HepG2 (cell line): ENCODE results near the gene ANKS3. TPM values are rescaled to one million over a fixed set of nuclear protein-coding genes. Genes with fewer than 3 reads are reported as not detected.

Experiments used
- ATAC-seq: fragments of 200-7000 bp; cut with Tn5 transposase; 3 replicates; pipeline ENCODE4 v1.9.1; 2020; ENCODE audit warnings: mild to moderate bottlenecking, moderate library complexity
- BruUV-seq: library from RNA; stranded (reverse); fragments of 400-500 nt; replicated peaks from 2 replicates; lab custom pipeline; 2021; lab: Mats Ljungman, UMichigan
- CTCF ChIA-PET: fragments of 300-600 bp; formaldehyde crosslinking; extraction: SDS; loops from one replicate; lab custom pipeline; 2021; ENCODE audit warnings: low total read pairs, inconsistent platforms, low intra/inter-chr PET ratio; lab: Yijun Ruan, JAX
- POLR2A ChIA-PET: fragments of 350-600 bp; sonication (Branson Sonifier 250); formaldehyde crosslinking; loops from one replicate; lab custom pipeline; 2020; ENCODE audit warnings: antibody characterized with exemption, inconsistent platforms; lab: Yijun Ruan, JAX
- DNase-seq: peaks from one replicate; pipeline ENCODE4 v3.0.0-alpha.2; 2015; ENCODE audit warnings: low spot score
- FAIRE-seq: peaks from 3 replicates; lab custom pipeline; 2011; peaks lifted over from hg19 to GRCh38; lab: Jason Lieb, UNC
- H2AFZ ChIP-seq: one replicate; pipeline ENCODE4 v1.6.1; 2011; ENCODE audit warnings: low read length, inconsistent platforms
- H3K27ac ChIP-seq: fragments of 300-600 bp; 3 replicates; pipeline ENCODE4 v1.8.0; 2011; ENCODE audit warnings: mixed run types, mild to moderate bottlenecking, mixed read lengths, low read length, inconsistent platforms; ENCODE audit not compliant: insufficient read depth; ENCODE audit errors: extremely low read length
- H3K27me3 ChIP-seq, 2 experiments: fragments of 200-600 bp in 1 of 2; 2 replicates in 1 of 2; 3 replicates in 1 of 2; pipeline versions ENCODE4 v1.6.0 to v1.8.0; 2011; ENCODE audit warnings: low read length in 2 of 2, mild to moderate bottlenecking in 2 of 2, moderate library complexity in 2 of 2, inconsistent platforms in 1 of 2; ENCODE audit not compliant: insufficient read depth in 2 of 2, control insufficient read depth in 1 of 2
- H3K36me3 ChIP-seq, 2 experiments: fragments of 200-600 bp in 1 of 2; replicated peaks in 1 of 2; 2 replicates in 1 of 2; 3 replicates in 1 of 2; pipeline versions ENCODE4 v1.5.1 to v1.8.0; 2011; ENCODE audit warnings: low read length in 2 of 2, inconsistent platforms in 1 of 2; ENCODE audit not compliant: insufficient read depth in 2 of 2, control insufficient read depth in 1 of 2
- H3K4me1 ChIP-seq: 2 replicates; pipeline ENCODE4 v1.5.1; 2012; ENCODE audit warnings: low read length, inconsistent platforms; ENCODE audit not compliant: insufficient read depth
- H3K4me2 ChIP-seq: 2 replicates; pipeline ENCODE4 v1.6.0; 2011; ENCODE audit warnings: low read depth, low read length, inconsistent platforms
- H3K4me3 ChIP-seq, 3 experiments: fragments of 200-600 bp in 1 of 3; sonication (generic), shearing (Covaris generic) in 1 of 3; replicated peaks in 1 of 3; 2 replicates each; pipeline ENCODE4 v1.5.1; 2011 to 2016; ENCODE audit warnings: low read length in 3 of 3, inconsistent platforms in 2 of 3, low read depth in 2 of 3, mild to moderate bottlenecking in 2 of 3, control low read depth in 1 of 3, mixed read lengths in 1 of 3; ENCODE audit not compliant: insufficient read depth in 1 of 3
- H3K79me2 ChIP-seq: one replicate; pipeline ENCODE4 v1.6.1; 2011; ENCODE audit warnings: low read length, inconsistent platforms; ENCODE audit not compliant: insufficient read depth
- H3K9ac ChIP-seq: 2 replicates; pipeline ENCODE4 v1.6.0; 2011; ENCODE audit warnings: mild to moderate bottlenecking, low read depth, low read length, inconsistent platforms; ENCODE audit not compliant: insufficient read depth
- H3K9me3 ChIP-seq: 2 replicates; pipeline ENCODE4 v1.5.1; 2012; ENCODE audit warnings: mild to moderate bottlenecking, low read length
- H4K20me1 ChIP-seq: 2 replicates; pipeline ENCODE4 v1.6.0; 2011; ENCODE audit warnings: inconsistent platforms, mild to moderate bottlenecking, low read length, moderate library complexity; ENCODE audit not compliant: insufficient read depth
- AGO2 ChIP-seq: fragments of 200-400 bp; formaldehyde crosslinking; optimal IDR thresholded peaks from 2 replicates; pipeline ENCODE3; 2017; ENCODE audit warnings: mild to moderate bottlenecking, low read depth, low read length, moderate library complexity
- GABPB1 ChIP-seq: IDR thresholded peaks from 2 replicates; pipeline ENCODE4 v1.6.1; 2016; ENCODE audit warnings: mild to moderate bottlenecking, missing genetic modification reagents, moderate library complexity, missing compliant biosample characterization
- NFIB ChIP-seq: sonication (generic); formaldehyde crosslinking; IDR thresholded peaks from 2 replicates; pipeline ENCODE4 v1.9.0; 2021; ENCODE audit warnings: missing genetic modification reagents, mild to moderate bottlenecking, borderline replicate concordance
- POLR2A ChIP-seq, 2 experiments: IDR thresholded peaks; 2 replicates each; pipeline ENCODE4 v1.6.1; 2011; ENCODE audit warnings: low read depth in 2 of 2, low read length in 2 of 2, mild to moderate bottlenecking in 1 of 2, moderate library complexity in 1 of 2; ENCODE audit not compliant: insufficient read depth in 1 of 2
- RBM39 ChIP-seq: fragments of 200-400 bp; formaldehyde crosslinking; IDR thresholded peaks from one replicate; pipeline ENCODE4 v1.6.1; 2018; ENCODE audit warnings: antibody characterized with exemption, mild to moderate bottlenecking, low read depth, low read length; ENCODE audit not compliant: poor library complexity, severe bottlenecking
- ZBTB26 ChIP-seq: IDR thresholded peaks from 2 replicates; pipeline ENCODE4 v1.6.1; 2016; ENCODE audit warnings: missing compliant biosample characterization, missing genetic modification reagents, borderline replicate concordance
- ZBTB4 ChIP-seq: sonication (generic); formaldehyde crosslinking; IDR thresholded peaks from 2 replicates; pipeline ENCODE4 v1.4.0; 2020; ENCODE audit warnings: missing genetic modification reagents, mild to moderate bottlenecking, borderline replicate concordance
- ZNF547 ChIP-seq: sonication (generic); formaldehyde crosslinking; IDR thresholded peaks from 2 replicates; pipeline ENCODE4 v1.5.1; 2020; ENCODE audit warnings: mild to moderate bottlenecking, missing genetic modification reagents
- ZNF772 ChIP-seq: sonication (generic); formaldehyde crosslinking; IDR thresholded peaks from 2 replicates; pipeline ENCODE4 v1.5.0; 2020; ENCODE audit warnings: mild to moderate bottlenecking, missing genetic modification reagents
- whole genome bisulfite sequencing: methylation state at CpG from one replicate; pipeline ENCODE4 v1.1.6; 2017; ENCODE audit warnings: low lambda C conversion rate; 5-methylcytosine and 5-hydroxymethylcytosine counted together
- in situ Hi-C: cut with HindIII; loops from 2 replicates; pipeline ENCODE4 v1.10.0; 2017; ENCODE audit warnings: low pct_unique_long_range_greater_than_20kb; ENCODE audit not compliant: extremely low pct_ligation_motif_present
- intact Hi-C: fragments of 100-400 bp; cut with micrococcal nuclease; formaldehyde crosslinking; loops from one replicate; pipeline ENCODE4 v1.10.0; 2022; ENCODE audit not compliant: unreplicated experiment
- polyA plus RNA-seq, 8 experiments: library from polyadenylated mRNA; depleted of rRNA in 3 of 8; stranded (reverse) in 7 of 8; unstranded in 1 of 8; fragments of >200 nt; fragmentation: Illumina TruSeq in 4 of 8; extraction: Trizol in 4 of 8; gene quantifications; 2 replicates each; pipeline versions ENCODE4 v1.2.1 to v1.2.3, GENCODE V29; 2011 to 2016; ENCODE audit warnings: low read depth in 4 of 8, missing spikeins in 1 of 8, mixed read lengths in 1 of 8; ENCODE audit not compliant: insufficient read depth in 1 of 8
- total RNA-seq, 5 experiments: library from RNA; depleted of rRNA; stranded (reverse); fragments of >200 nt; fragmentation: Illumina TruSeq; extraction: Trizol; gene quantifications; 2 replicates each; pipeline ENCODE4 v1.2.3, GENCODE V29; 2016; ENCODE audit warnings: low read depth in 1 of 5

The ANKS3 gene
- total and polyA plus RNA-seq, 2 of the 13 experiments (the other 11 are each of a cell fraction or from before 2014, with no cell fraction given): 11.4 to 15.9 TPM

DNA sequence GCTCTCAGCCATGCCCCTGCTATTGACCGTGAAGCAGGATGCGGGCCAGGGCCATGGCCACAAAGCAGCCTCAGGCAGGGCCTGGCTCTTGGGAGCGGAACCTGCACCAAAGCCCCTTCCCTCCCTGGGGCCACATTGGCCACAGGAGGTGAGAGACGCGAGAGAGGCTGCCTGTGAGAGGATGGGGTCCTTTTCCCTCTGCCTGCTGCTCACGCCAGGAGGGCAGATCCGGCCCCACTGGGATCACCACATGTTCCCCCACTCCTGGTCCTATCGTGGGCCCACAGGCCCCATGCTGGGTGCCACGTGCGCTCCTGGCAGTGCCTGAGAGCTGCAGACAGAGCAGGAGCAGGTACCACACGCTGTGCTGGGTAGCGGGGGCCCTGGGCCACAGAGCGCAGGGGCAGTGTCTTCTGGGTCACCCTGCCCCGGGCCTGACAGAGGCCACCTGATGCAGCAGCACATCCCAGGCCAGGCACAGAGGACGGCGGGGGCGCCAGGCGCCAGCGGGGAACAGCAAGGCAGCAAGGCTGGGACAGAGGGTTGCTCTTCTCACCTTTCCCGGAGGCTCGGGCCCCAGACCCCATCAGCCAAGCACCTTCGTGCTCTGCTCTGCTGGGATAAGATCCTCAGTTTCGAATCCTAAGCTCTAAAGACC is 49.9 kb downstream of the ANKS3 start:
- ChIA-PET POLR2A (no interaction called here), CTCF (no interaction called here)
- intact Hi-C loops: no loop called here
- ATAC-seq (no peak), DNase-seq (no peak)
- Histone ChIP-seq H3K4me1 (peaks cover 1% of the 10 kb centered on the region), H3K27me3 (no peaks in the 10 kb centered on the region), H3K27ac (no peak overlapping the region), H3K9ac (no peak overlapping the region), H3K9me3 (no peaks in the 10 kb centered on the region)
- BruUV-seq: no TSS peak
- WGBS: 98% methylated on average over 8 of the region's 23 CpGs
- in situ Hi-C loops: no loop called here
- peak; percentile 67 for TF ChIP-seq AGO2
- TF ChIP-seq ZNF772 (CRISPR knock-in tag): no peak
- 0 out of 4 replicates have a peak, but pooled peaks of 1 of the 2 experiments have one; percentile 22 for TF ChIP-seq POLR2A (IDR thresholded peaks at IDR 0.05; ENCODE audit: insufficient read depth in 1 of 2, low read depth in 2 of 2, low read length in 2 of 2)
- TF ChIP-seq, all 625 proteins: peak for 2
- H3K4me3 ChIP-seq: no peak overlapping the region
- no peaks in the 10 kb centered on the region for H3K79me2 ChIP-seq
- no peak overlapping the region for H2AFZ ChIP-seq
- H3K36me3 ChIP-seq: peaks cover 31 to 63% of the 10 kb centered on the region in 2 experiments; a peak in 4 of 5 replicates
- H4K20me1 ChIP-seq: no peaks in the 10 kb centered on the region
- no peak overlapping the region for H3K4me2 ChIP-seq
- no peak for FAIRE-seq

- no peak overlapping the region for H2AFZ ChIP-seq
- TF ChIP-seq ZNF547 (no peak), GABPB1 (CRISPR knock-in tag) (0 out of 2 replicates have a peak, but pooled peaks have one; percentile 3), RBM39 (peak; percentile 13), NFIB (CRISPR knock-in tag) (no peak), ZBTB26 (CRISPR knock-in tag) (0 out of 2 replicates have a peak, but pooled peaks have one; percentile 9), ZBTB4 (CRISPR knock-in tag) (peak; percentile 3; the same call in 1 of the 2 replicates)
- H3K4me3 ChIP-seq: no peak overlapping the region
- no peak for DNase-seq
- peak overlapping the region; percentile 52 for H3K27ac ChIP-seq
- H3K9ac ChIP-seq: no peak overlapping the region
- H3K27me3 ChIP-seq: no peaks in the 10 kb centered on the region
- peaks cover 30 to 67% of the 10 kb centered on the region in 2 experiments; a peak in 4 of 5 replicates for H3K36me3 ChIP-seq
- POLR2A ChIA-PET: interaction anchor here (0.9 to 1.2 kb wide), 2 partner anchors 20 to 59 kb away, joined by 3 to 5 read pairs; no protein-coding TSS in a partner anchor
- H4K20me1 ChIP-seq: no peaks in the 10 kb centered on the region
- no TSS peak for BruUV-seq
- in situ Hi-C loops: no loop called here
- peaks cover 9% of the 10 kb centered on the region for H3K4me1 ChIP-seq
- no peaks in the 10 kb centered on the region for H3K79me2 ChIP-seq
- intact Hi-C loops: no loop called here
- ATAC-seq: no peak
- CTCF ChIA-PET: no interaction called here
- WGBS: 95% methylated on average over 11 of the region's 17 CpGs
- FAIRE-seq: no peak
- no peaks in the 10 kb centered on the region for H3K9me3 ChIP-seq
- H3K4me2 ChIP-seq: no peak overlapping the region
These were observed 50.6 kb downstream of the ANKS3 start for GRCh38 chr16:4683255-4684057.
